KOPT-K1 (cell line): ENCODE data around the gene NUDT19.

Experiments used
- H3K27ac ChIP-seq: fragments of 200-600 bp; sonication (generic); 2 replicates; pipeline ENCODE4 v1.5.1; 2016; ENCODE audit warnings: antibody characterized with exemption, mild to moderate bottlenecking, low read depth, low read length; ENCODE audit not compliant: poor library complexity, severe bottlenecking
- H3K36me3 ChIP-seq: fragments of 200-600 bp; sonication (generic); 2 replicates; pipeline ENCODE4 v1.5.1; 2017; ENCODE audit warnings: antibody characterized with exemption, mild to moderate bottlenecking, low read length, moderate library complexity; ENCODE audit not compliant: insufficient read depth
- H3K9me3 ChIP-seq: fragments of 200-600 bp; sonication (generic); 2 replicates; pipeline ENCODE4 v1.5.1; 2017; ENCODE audit warnings: antibody characterized with exemption, low read length, mild to moderate bottlenecking; ENCODE audit not compliant: insufficient read depth, poor library complexity, severe bottlenecking

Gene NUDT19

DNA sequence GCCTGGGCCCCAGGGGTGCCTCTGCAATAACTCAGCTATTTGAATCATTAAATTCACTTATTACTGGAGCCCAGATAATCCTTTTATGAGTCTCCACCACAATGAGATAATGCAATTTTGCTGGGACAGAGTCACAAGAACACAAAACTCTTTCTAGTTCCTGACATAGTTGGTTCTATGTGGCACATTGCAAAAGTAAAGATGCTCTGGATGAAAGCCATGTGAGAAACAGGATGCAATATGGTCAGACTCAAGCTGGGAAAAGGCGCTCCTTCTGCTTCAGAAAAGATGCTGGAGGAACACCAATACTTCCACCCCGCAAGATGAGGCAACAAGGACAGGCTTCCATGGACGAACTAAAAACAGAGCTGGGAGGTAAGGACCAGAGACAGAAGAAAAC, 22.3 kb upstream of the NUDT19 start:
- H3K36me3 ChIP-seq = no peaks in the 10 kb centered on the region
- no peak overlapping the region for H3K27ac ChIP-seq
- no peaks in the 10 kb centered on the region for H3K9me3 ChIP-seq

DNA sequence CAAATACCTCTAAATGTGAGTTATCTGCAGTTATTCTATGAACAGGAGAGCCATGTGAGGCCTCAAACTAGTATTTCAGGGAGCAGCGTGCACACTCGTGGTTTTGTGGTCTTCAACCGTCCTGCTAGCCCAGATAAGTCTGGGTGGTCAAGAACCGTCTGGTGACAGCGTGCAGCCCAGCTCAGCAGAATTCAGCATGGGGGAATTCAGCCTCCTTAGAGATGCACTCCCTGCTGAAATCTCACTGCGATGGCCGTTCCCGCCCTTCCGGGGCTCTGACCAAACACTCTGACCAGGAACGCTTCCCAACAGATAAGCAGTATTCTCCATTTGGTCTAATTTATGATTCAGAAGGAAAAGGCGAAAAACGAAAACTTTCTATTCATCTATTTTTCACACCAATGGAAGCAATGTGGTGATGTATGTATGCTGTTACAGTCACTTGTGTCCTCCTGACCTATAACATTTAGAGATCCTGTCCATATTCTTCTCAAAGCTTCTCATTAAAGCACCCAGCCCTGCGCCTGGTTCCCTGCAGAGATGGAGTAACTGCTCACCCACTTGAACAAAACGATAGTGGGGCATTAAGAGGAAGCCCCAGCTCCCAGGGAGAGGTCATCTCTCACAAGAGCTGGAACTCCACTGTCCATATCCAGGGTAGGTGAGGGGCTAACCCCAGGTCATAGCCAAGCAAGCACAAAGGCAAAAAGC, 19.6 kb upstream of the NUDT19 start:
- H3K27ac ChIP-seq = no peak overlapping the region
- H3K9me3 ChIP-seq = no peaks in the 10 kb centered on the region
- H3K36me3 ChIP-seq = no peaks in the 10 kb centered on the region

DNA sequence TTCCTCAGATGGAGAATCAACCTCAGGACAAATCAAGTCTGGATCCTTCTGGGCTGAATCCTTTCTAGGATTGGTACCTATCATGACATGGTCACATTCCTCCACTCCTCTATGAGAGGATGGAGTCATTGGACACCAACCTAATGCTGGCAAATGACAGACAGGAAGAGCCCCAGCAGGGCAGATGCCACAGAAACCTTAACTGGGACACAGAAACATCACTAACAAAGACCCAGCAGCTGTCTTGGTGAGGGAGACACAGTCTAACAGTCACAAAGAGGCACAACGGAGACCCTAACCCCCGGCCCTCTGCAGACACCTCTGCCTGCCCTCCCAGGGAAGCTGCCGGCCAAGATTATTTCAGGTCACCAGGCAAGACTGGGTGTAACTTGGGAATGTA, 18.8 kb upstream of the NUDT19 start:
- Histone ChIP-seq H3K27ac (no peak overlapping the region), H3K36me3 (no peaks in the 10 kb centered on the region), H3K9me3 (no peaks in the 10 kb centered on the region)

DNA sequence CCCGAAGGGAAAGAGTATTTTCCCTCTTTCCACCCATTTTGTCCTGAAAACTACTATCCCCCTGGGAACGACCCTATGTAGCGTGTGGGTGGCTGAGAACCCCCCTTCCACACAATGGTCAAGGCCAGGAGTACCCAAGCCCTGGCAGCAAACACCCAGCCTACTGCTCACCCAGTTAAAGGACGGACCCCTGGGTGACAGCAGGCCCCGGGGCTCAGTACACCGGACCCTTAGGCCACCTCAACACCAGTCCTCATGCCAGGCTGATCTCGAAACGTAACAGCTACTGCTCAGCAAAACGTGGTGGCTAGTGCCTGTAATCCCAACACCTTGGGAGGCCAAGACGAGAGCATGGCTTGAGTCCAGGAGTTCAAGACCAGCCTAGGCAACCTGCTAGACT, 18.0 kb upstream of the NUDT19 start:
- Histone ChIP-seq H3K27ac (no peak overlapping the region), H3K9me3 (no peaks in the 10 kb centered on the region), H3K36me3 (no peaks in the 10 kb centered on the region)

DNA sequence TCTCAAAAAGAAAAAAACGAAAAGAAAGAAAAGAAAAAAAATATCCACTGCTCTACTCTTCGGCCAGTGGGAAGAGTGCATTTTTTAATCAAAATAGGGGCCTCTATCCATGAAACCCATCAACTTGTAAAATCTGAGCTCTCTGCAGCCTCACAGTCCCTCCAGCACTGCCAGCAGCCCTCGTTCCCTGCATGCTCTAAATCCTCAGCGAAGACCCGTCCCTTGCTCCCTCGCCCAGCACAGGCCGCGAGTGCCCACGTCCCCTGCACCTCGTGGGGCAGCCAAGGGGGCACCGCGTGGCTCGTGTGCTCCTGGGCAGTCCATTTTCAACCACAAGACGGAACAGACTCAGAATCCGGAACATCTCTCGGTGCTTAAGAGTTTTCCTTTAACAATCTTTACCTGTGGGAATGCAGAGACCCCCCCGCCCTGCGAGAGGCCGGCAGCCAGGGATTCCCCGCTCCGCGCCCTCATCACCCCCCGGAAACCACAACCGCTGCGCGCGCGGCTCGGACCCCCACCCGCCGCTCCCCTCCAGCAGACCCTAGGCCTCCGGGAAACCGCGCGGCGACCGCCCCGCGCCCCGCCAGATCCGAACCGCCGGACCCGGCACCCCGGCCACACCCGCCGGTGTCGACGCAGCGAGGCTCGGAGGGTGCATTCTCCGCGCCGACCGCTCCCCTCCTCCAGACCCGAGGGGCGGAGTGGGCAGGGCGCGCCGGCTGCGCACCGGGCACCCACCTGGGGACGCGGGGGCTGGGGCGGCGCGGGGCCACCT, 17.3 kb upstream of the NUDT19 start:
- peak overlapping the region; percentile 50 for H3K27ac ChIP-seq
- no peaks in the 10 kb centered on the region for H3K9me3 ChIP-seq
- H3K36me3 ChIP-seq = no peaks in the 10 kb centered on the region

DNA sequence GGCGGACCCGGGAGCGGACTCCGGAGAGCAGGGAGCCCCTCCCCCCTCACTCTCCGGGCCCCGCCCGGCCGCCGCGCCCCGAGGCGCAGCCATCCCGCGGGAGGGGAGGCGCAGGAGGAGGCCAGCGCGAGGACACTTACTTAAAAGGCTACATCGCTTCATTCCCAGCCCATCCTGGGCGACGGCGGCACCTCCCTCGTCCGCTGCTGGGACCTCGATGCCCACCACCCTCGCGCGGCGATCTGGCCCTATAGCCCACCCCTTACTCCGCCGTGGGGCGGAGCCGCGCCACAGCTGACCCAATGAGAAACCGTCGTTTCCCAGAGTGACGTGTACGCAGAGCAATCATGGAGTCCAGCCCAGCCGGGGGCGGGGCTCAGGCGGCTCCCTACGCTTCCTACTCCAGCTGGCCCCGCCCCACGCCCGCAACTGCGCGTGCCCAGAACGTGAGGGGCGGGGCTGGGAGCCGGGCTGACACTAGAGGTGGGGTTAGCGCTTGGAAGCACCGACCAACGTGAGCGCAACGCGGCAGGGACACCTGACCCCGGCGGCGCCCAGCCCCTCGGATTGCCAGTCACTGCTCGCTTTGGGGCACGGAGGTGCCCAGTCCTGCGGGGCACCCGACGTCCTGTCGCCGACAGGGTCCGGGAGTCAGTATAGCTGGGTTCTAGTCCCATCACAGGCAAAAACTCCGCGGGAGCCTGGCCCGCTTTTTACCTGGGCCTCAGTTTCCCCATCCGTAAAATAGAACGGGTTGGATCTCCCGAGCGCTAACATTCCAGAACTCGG, 16.5 kb upstream of the NUDT19 start, which contains the start of gene ANKRD27:
Gene ANKRD27, minus strand, starts transcription at position 250 of the 789 bp plus-strand sequence. CDS start 16,165 bp downstream, outside the sequence.
- no peaks in the 10 kb centered on the region for H3K36me3 ChIP-seq

DNA sequence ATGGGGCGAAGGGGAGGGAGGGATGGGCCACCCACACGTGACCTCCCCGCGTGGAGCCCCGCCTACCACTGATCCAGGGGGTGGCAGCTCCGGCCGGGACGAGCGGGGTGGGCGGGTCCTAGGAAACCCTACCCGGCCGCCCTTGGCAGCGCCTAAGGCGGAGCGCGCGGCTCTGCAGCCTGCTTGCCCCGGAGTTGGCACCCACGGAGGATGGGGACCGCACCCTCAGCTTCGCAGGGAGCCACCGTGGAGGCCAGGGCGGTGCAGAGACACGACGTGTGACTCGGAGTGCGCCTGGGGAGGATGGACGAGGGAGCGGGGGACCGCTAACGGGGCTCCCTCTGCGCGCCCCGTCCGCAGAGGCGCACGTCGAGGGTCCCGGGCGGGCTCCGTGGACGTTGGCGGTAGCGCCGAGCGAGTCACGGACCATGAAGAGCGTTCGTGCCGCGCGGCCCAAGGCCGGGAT, 15.9 kb upstream of the NUDT19 start, which contains the start of gene RGS9BP:
Gene RGS9BP, plus strand, starts transcription at position 129 of the 466 bp plus-strand sequence. CDS start 416 bp downstream, outside the sequence.
- no peaks in the 10 kb centered on the region for H3K9me3 ChIP-seq
- no peaks in the 10 kb centered on the region for H3K36me3 ChIP-seq
- H3K27ac ChIP-seq = peak within 1 kb of the TSS; percentile 50

More for the DNA sequence above, 16.5 kb upstream of the NUDT19 start, which contains the start of gene ANKRD27:
- H3K27ac ChIP-seq = peak within 1 kb of the TSS; percentile 50
- no peaks in the 10 kb centered on the region for H3K9me3 ChIP-seq

DNA sequence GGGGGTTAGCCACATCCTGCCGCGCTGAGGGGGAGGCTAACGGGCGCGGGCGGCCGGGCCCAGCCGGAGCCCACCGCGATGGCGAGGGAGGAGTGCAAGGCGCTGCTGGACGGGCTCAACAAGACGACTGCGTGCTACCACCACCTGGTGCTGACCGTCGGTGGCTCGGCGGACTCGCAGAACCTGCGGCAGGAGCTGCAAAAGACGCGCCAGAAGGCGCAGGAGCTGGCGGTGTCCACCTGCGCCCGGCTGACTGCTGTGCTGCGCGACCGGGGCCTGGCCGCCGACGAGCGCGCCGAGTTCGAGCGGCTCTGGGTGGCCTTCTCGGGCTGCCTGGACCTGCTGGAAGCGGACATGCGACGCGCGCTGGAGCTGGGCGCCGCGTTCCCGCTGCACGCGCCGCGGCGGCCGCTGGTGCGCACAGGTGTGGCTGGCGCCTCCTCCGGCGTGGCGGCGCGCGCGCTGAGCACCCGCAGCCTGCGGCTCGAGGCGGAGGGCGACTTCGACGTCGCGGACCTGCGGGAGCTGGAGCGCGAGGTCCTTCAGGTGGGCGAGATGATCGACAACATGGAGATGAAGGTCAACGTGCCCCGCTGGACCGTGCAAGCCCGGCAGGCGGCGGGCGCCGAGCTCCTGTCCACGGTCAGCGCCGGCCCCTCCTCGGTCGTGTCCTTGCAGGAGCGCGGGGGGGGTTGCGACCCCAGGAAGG, 15.3 kb upstream of the NUDT19 start:
- H3K27ac ChIP-seq = no peak overlapping the region
- no peaks in the 10 kb centered on the region for H3K9me3 ChIP-seq
- H3K36me3 ChIP-seq = no peaks in the 10 kb centered on the region

DNA sequence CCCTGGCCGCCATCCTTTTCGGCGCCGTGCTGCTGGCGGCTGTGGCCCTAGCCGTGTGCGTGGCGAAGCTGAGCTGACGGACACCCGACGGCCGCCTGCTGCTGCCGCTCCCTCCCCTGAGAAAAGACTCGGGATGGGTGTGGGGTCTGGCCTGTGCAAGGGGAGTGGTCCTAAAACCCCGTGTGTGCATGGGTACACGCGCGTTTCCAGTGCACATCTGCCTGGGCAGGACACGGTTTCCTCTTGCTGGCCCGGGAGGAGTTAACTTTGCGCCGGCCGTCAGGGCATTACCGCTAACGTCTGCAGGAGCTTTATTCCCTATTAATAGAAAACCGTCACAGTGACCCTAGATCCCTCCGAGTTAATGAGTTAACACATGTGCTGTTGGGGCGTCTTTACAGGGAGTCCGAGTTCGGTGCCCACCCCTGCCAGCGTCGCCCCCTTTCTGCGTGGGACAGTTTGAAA, 14.7 kb upstream of the NUDT19 start:
- Histone ChIP-seq H3K36me3 (no peaks in the 10 kb centered on the region), H3K27ac (no peak overlapping the region)

DNA sequence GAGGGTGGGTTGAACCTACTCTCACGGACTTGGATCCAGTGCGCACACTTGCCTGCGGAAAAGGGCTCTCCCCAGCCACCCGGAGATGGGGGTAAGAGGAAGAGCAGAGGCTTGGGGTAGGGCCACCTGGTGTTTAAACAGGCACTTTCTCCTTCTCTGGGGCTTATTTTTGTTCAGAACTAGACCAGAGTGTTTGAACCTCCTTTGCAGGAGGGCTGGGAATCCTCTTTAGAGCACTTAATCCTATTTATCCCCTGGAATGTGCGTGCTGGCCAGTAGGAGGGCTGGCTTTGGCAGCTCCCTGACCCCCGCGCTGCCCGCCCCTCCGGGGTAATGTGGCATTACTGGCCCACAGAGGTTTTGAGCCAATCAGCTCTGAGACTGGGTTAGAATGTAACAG, 14.0 kb upstream of the NUDT19 start:
- Histone ChIP-seq H3K36me3 (no peaks in the 10 kb centered on the region), H3K9me3 (no peaks in the 10 kb centered on the region), H3K27ac (no peak overlapping the region)

More for the DNA sequence above, 14.7 kb upstream of the NUDT19 start:
- no peaks in the 10 kb centered on the region for H3K9me3 ChIP-seq

DNA sequence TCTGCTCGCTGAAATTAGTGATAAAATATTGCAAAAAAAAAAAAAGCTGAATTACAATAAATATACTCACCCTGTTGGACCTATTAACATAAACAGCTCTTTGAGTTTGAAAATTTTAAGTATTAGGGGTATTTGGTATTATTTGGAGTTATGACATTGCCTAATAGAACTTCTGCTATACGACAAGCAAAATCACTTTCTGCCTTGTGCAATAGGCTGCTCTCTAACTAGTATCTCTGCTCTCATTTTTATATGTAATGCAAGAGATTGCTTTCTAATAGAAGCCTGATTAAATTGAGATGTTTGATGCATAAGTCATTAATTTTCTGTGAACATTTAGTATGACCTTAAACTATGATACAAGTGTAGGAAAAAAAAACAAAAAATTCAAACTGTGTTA, 10.6 kb upstream of the NUDT19 start:
- Histone ChIP-seq H3K36me3 (no peaks in the 10 kb centered on the region), H3K9me3 (no peaks in the 10 kb centered on the region), H3K27ac (no peak overlapping the region)

DNA sequence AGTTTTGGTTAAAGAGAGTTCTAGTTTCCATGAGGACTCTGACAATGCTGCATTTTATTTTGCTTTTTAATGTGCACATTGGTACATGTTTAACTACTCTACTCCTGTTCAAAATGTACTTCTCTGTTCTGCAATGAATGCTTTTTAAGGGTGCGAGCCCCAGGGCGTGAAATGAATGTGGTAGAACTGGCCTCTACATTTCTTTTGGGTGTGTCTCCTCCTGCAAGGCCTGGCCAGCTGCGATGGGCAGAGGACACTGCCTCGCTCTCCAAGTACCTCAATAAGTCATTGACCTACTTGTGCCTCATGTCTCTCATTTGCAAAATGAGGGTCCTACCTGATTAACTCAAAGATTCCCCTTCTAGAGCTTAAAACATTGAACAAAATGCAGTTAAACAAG, 9.3 kb upstream of the NUDT19 start:
- no peak overlapping the region for H3K27ac ChIP-seq
- no peaks in the 10 kb centered on the region for H3K36me3 ChIP-seq
- no peaks in the 10 kb centered on the region for H3K9me3 ChIP-seq

DNA sequence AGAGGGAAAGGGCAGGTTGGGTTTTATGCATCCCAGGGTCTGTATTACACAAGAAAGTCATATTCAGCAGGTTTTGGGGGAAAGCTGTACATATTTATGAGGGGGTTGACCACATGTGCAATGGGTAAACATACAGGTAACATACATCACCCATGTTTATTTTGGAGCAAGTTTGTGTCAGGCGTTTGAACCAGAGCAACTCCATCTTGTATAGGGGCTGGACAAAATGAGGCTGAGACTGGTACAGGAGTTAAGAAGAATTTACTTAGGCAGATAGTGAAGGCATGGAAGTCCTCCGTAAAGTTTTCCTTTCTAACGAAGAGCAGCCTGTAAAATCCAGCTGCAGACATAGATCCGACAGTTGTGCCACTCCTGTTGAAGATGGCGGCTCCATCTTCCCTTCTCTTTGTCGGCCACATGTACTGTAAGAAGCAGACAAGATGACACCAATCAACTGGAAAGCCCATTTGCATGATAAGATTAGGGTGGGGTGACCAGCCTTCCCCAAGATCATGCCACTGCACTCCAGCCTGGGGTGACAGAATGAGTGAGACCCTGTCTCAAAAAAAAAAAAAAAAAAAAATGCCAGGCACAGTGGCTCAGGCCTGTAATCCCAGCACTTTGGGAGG, 4.7 kb upstream of the NUDT19 start:
- H3K36me3 ChIP-seq = no peaks in the 10 kb centered on the region
- no peaks in the 10 kb centered on the region for H3K9me3 ChIP-seq
- H3K27ac ChIP-seq = no peak overlapping the region

DNA sequence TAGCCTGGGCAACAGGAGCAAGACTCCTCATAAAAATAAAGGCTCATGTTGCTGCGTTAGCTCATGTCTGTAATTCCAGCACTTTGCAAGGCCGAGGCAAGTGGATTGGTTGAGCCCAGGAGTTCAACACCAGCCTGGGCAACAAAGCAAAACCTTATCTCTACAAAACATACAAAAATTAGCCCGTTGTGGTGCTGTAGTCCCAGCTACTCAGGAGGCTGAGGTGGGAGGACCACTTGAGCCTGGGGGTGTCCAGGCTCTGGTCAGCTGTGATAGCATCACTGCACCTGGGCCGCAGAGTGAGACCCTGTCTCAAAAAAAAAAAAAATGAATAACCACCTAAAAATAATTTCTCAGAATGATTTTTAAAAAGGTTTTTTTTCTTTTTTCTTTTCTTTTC, 3.9 kb upstream of the NUDT19 start:
- Histone ChIP-seq H3K27ac (no peak overlapping the region), H3K36me3 (no peaks in the 10 kb centered on the region), H3K9me3 (no peaks in the 10 kb centered on the region)
